ENCODE results near the gene SMNDC1.
A peak's percentile ranks its signal among the peaks of the same experiment; 100 is the strongest.

Gene SMNDC1

GRCh38 chr10:110330675-110331074 is 26.0 kb upstream of the SMNDC1 start:
- intact Hi-C loops (cut with DNase I) = no loop called here
- DNase-seq = no peak

- intact Hi-C loops (cut with DNase I) = no loop called here
- no peak for DNase-seq
Measured at GRCh38 chr10:110327262-110327914, 22.7 kb upstream of the SMNDC1 start.

GRCh38 chr10:110326351-110327032 is 21.8 kb upstream of the SMNDC1 start:
- intact Hi-C loops (cut with DNase I) = no loop called here
- DNase-seq = no peak

DNA sequence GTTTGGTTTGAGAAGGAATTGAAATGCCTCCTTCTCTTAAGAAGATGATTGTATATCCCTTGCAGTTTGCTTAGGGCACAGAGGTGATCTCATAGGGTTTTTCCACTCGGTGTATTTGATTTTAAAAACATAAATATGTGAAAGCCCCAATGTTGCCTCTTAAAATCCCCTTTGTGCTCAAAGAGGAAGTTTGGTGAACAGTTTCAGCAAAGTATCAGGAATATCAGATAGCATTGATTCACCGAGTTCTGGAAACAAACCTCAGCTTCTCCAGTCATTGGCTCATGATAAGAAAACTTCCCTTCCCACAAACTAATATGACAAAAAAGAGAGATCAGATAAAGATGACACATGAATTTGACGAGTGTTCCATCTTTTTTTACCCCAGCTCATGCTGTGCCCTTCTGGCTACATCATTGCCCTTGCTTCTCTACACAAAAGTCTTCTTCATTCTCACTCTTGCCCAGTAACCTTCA is 20.1 kb upstream of the SMNDC1 start:
- DNase-seq = no peak
- intact Hi-C loops (cut with DNase I) = no loop called here

- intact Hi-C loops (cut with DNase I) = no loop called here
- no peak for DNase-seq
Measured at GRCh38 chr10:110324201-110324804, 19.6 kb upstream of the SMNDC1 start.

DNA sequence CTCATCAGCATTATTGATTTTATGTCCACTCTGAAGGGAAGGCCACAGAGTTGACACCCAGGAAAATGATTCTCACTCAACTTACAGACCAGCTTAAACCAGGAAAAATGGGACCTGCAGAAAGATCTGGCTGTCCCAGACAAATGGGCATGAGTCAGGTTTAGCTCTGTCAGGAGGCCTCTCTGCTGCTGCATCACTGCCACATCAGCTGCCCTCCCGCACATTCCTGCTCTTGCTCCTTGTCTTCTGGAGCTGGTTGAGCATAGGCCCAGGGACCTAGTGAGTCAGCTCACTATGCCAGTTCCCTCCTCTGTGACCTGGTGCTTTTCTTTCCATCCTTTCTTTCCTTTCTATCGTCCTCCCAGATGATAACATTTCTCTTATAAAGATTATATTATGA is 18.8 kb upstream of the SMNDC1 start:
- DNase-seq = no peak
- intact Hi-C loops (cut with DNase I) = no loop called here

GRCh38 chr10:110321869-110322620 is 17.3 kb upstream of the SMNDC1 start:
- intact Hi-C loops (cut with DNase I) = no loop called here

DNA sequence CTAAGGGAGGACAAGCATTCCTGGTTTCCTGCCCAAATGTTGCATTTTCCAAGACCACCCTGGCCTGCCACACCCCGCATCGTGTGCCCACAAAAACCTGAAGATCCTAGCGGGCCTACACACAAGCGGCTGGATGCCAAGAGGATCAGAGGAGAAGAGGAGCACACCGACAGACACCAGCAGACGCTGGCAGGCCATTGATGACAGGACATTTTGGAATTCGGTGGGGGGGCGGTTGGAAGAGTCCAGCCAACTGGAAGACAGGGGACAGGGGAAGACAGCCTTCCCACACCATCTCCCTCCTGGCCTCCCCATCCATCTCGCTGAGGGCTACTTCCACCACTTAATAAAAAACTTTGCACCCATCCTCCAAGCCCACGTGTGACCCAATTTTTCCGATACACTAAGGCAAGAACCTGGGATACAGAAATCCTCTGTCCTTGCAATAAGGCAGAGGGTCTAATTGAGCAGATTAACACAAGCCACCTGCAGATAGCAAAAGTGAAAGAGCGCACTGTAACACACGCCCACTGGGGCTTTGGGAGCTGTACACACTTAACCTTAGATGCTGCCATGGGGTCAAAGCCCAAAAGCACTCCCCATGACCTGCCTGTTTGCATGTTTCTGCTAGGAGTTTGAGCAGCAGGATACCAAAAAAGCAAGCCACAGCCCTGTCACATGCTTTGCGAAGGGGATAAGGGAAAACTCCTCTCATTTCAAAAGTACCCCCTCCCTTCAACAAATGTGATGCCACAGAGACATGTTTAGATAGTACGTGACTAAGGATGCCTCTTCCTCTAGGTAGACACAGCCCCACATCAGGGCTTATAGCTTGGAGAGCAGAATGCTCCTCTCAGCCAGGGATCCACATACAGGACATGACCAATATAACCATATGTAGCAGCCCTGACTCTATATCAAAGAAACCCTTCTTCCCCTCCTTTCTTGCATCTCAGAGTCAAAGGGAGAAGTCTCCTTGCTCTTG is 13.4 kb upstream of the SMNDC1 start:
- no peak for DNase-seq
- intact Hi-C loops (cut with DNase I) = no loop called here

More at GRCh38 chr10:110321869-110322620, 17.3 kb upstream of the SMNDC1 start:
- no peak for DNase-seq

DNA sequence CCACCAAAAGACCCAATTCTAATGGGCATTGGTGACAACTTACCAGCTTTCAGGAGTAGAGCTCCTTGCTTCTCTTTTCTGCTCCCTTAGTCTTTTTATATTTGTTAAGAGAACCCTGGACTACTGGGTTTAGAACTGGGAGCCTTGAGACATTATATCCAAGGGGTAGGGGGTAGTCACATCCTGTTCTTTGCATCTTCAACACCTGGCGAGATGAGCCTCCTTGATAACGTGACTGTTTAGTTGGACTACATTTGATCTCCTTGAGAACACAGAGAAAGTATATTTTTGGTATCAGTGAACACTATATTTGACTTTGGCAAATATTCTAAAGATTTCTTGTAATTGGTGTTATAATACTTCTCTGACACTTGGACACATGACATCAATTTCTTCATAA is 9.0 kb upstream of the SMNDC1 start:
- DNase-seq = no peak
- intact Hi-C loops (cut with DNase I) = loop anchor here (5.0 kb wide), 2 partner anchors 254 to 289 kb away; partner anchors contain the start of gene SMC3

DNA sequence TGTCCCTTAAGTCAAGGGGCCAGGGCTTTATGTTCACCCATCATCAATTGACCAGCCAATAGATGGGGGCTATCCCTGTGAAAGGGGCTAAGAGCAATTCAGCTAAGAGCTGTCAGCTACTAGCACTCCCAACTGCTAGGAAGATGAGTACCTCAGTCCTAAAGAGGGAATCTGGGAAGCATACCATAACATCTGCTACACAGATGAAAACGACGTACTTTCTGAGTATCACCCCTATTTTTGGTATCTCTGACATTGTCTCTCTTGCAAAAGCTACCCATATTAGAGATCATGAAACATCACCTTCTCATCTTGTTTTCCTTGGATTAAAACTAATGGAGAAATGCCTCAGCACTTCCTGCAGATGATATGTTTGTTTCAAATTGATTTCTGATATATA is 7.5 kb upstream of the SMNDC1 start:
- intact Hi-C loops (cut with DNase I) = loop anchor here (5.0 kb wide), 2 partner anchors 255 to 290 kb away; partner anchors contain the start of gene SMC3
- DNase-seq = no peak

DNA sequence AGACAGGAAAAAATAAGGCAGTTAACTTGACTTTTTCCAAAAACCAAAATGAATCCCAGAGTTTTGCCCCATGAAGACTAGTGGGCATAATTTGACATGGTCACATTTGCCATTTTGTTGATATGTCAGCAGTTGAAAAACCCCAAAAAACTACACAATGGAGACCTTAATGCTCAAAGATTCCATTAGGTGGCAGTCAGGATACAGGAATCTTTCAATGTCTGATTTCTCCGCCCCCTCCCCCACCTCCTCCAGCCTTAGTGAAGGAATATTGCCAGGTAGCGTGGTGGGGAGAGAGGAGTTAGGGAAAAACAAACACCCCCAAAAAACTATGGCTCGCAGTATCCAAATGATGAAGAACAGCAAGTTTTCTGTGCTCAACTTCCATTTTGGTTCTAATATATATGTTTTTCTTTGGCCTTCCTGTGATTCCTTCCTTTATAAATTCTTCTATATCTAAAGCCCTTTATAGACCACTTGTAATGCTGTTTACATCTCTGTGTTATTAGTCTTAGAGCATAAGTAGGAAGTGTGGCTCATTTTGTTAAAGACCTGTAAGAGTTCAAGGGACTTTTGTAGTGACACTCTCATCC is 6.7 kb upstream of the SMNDC1 start:
- peak in 2 of 10 donors; percentile 14 to 17 for DNase-seq
- intact Hi-C loops (cut with DNase I) = loop anchor here (1.0 to 5.0 kb wide), 4 partner anchors 186 to 291 kb away; partner anchors contain the start of genes DUSP5 and SMC3

DNA sequence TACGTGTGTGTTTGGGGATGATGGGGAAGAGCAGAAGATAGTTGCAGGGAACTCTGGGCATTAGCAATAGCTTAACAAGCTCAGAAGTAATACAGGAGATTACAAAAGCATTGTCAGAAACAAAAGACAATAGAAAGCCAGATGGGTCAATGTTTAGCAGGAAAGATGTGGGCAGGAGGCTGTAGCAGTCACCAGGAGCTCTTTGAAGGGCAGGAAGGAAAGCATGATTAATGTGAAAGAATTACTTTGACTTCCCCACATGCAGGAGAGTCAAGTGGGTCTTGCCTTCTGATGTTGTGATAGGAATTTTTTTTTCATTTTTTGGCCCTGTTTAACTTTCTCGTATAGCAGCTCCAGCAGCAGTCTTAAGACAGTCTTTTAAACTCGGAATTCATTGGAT is 6.0 kb upstream of the SMNDC1 start:
- no peak for DNase-seq
- intact Hi-C loops (cut with DNase I) = loop anchor here (1.0 to 5.0 kb wide), 4 partner anchors 187 to 292 kb away; partner anchors contain the start of genes DUSP5 and SMC3

GRCh38 chr10:110307805-110308204 is 3.1 kb upstream of the SMNDC1 start:
- intact Hi-C loops (cut with DNase I) = no loop called here
- no peak for DNase-seq

DNA sequence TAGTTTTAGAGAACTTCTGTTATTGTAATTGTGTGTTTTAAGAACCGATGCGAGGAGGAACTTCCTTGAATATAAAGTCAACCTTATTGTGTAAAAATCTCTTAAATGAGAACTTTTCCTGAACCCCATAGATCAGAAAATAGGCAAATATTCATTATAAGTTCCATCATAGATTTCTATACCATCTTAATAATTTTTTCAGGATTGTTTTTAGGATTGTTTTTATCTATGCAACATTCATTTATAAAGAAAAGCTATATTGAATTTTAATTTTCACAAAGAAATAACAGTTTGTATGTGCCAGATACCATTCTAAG is 1.7 kb upstream of the SMNDC1 start:
- DNase-seq = no peak
- intact Hi-C loops (cut with DNase I) = no loop called here

GRCh38 chr10:110305767-110306451 is 1.2 kb upstream of the SMNDC1 start:
- DNase-seq = peak in 1 of 10 donors; percentile 16
- intact Hi-C loops (cut with DNase I) = loop anchor here (2.0 kb wide), 1 partner anchor 79 kb away; no protein-coding TSS in a partner anchor

DNA sequence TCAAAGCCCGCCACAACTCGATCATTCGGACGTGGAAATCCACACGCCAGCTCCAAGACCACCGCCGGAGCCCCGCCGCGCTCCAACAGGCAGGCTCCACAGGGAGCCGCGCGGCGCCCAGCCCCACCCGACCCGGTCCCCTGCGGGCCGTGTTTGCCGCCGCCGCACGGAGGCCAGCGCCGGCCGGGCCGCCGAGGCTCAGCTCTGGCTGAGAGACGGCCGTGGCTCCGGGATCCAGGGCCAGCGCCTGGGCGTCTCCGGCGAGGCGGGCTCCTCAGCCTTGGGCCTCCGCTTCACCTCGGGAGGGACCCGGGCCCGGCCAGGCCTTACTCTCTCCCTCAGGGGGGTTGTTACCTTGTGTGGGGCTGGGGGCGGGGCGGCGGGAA is 333 bp downstream of the SMNDC1 start:
- peak in 2 of 10 donors; percentile 18 to 84 for DNase-seq
- intact Hi-C loops (cut with DNase I) = loop anchor here (2.0 kb wide), 1 partner anchor 78 kb away; no protein-coding TSS in a partner anchor

DNA sequence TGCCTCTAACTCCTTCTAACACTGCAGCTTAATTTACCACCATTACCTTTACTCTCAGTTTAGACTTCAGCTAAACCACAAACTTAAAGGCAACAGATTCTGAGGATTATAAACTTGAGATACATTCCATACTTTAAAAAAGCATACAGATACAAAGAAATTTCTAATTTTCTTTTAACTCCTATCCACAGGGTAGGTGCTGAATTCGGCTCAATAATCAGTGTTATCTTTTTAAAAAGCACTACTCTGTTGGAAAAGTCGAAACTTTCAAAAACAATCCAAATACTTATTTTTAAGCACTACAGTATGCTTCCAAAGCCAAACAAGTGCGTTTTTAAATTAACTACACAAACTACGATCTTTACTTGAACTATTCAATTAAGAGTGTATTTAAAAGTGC is 1.0 kb downstream of the SMNDC1 start:
- intact Hi-C loops (cut with DNase I) = loop anchor here (2.0 kb wide), 1 partner anchor 77 kb away; no protein-coding TSS in a partner anchor

DNA sequence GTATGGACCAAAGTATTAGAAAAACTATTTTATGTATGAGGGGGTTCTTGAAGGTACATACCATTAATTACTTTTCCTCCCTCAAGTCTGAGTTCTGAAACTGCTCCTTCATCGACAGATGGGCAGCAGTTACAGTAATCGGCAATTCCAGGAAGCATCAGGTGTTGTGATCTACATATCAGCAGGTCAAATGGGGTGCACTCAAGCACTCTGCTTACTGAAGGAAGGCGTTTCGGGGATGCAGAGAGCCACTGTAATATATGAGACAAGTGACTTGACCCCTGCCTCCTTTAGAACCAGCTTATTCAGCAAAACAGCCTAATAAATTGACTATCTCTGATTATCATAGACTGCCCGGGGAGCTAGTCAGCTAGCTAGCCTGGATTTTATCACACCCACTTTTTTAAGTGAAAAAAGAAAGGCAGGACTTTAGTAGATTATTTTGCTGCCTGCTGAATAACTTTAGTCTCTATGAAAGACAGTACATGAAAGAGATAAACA is 4.2 kb downstream of the SMNDC1 start:
- intact Hi-C loops (cut with DNase I) = no loop called here

More for the DNA sequence above, 1.0 kb downstream of the SMNDC1 start:
- no peak for DNase-seq

More for the DNA sequence above, 4.2 kb downstream of the SMNDC1 start:
- no peak for DNase-seq
